Transverse colon (tissue), 4 donors: ENCODE results near the gene RPL26.

Experiments
- POLR2AphosphoS5 ChIP-seq, 3 donors: sonication (generic); formaldehyde crosslinking; IDR thresholded peaks; one replicate each; pipeline ENCODE4 v1.6.1; 2016; ENCODE audit warnings: antibody characterized with exemption in 3 of 3
- TF ChIP-seq, protein P1 (sequence below), 5 experiments: fragments of 200-600 bp in 3 of 5; fragments of 450-650 bp in 2 of 5; sonication (generic) in 3 of 5; IDR thresholded peaks; 1 replicate in 2 of 5; 2 replicates in 3 of 5; pipeline ENCODE4 v1.5.1; 2016 to 2017; ENCODE audit warnings: antibody characterized with exemption in 5 of 5, inconsistent platforms in 3 of 5, mild to moderate bottlenecking in 2 of 5, moderate library complexity in 1 of 5

DNA sequence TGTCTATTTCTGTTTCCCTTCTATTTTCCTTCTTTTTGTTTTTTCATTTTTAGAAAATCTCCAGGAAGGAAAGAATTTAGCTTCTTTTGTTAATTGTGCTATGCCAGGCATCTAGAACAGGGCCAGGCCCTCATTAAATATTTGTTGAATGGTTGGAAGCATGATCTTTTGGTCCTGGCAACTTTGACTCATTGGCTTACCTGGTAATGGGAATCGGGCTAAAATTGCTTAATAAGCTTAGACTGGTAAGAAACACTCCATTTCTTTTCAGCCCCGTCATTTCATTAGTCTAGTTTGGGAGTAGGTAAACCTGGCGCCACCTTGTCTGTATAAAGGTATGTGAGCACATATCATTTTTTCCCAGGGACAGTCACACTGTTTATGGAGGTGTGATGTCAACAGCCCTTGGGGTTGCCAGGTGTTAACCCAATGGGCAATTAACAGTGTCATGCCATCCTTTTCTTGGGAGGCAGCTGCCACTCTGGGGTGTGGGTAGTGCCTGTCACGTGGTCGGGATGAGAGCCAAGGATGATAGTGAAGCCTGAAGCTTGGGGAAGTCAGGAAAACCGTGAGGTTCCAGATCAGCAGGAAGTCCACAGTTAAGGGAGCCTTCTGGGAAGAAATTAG, 43.2 kb upstream of the RPL26 start:
- TF ChIP-seq, protein P1, sequence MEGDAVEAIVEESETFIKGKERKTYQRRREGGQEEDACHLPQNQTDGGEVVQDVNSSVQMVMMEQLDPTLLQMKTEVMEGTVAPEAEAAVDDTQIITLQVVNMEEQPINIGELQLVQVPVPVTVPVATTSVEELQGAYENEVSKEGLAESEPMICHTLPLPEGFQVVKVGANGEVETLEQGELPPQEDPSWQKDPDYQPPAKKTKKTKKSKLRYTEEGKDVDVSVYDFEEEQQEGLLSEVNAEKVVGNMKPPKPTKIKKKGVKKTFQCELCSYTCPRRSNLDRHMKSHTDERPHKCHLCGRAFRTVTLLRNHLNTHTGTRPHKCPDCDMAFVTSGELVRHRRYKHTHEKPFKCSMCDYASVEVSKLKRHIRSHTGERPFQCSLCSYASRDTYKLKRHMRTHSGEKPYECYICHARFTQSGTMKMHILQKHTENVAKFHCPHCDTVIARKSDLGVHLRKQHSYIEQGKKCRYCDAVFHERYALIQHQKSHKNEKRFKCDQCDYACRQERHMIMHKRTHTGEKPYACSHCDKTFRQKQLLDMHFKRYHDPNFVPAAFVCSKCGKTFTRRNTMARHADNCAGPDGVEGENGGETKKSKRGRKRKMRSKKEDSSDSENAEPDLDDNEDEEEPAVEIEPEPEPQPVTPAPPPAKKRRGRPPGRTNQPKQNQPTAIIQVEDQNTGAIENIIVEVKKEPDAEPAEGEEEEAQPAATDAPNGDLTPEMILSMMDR (IDR thresholded peaks at IDR 0.05), result no peak
- peak in 1 of 3 donors; percentile 32 for TF ChIP-seq POLR2AphosphoS5 (IDR thresholded peaks at IDR 0.05)
